K562 (cell line): ENCODE data around the gene ZNF692. TPM values are rescaled to one million over a fixed set of nuclear protein-coding genes. Genes with fewer than 3 reads are reported as not detected.
A peak's percentile ranks its signal among the peaks of the same experiment; 100 is the strongest.

Source experiments
- CCAR2 ChIP-seq: fragments of 200-400 bp; formaldehyde crosslinking; IDR thresholded peaks from 2 replicates; pipeline ENCODE4 v1.6.1; 2017; ENCODE audit warnings: mild to moderate bottlenecking, low read depth, low read length
- CHD4 ChIP-seq: fragments of 200-600 bp; sonication (generic); IDR thresholded peaks from 3 replicates; pipeline ENCODE4 v1.6.1; 2012; ENCODE audit warnings: low read depth, mild to moderate bottlenecking, mixed read lengths, low read length, inconsistent platforms; ENCODE audit not compliant: insufficient read depth, insufficient replicate concordance, poor library complexity, severe bottlenecking
- EWSR1 ChIP-seq: fragments of 450-650 bp; IDR thresholded peaks from 2 replicates; pipeline ENCODE4 v1.6.1; 2018; ENCODE audit warnings: borderline replicate concordance, mild to moderate bottlenecking, low read depth, moderate library complexity; ENCODE audit not compliant: partially characterized antibody
- ILK ChIP-seq: fragments of 450-650 bp; IDR thresholded peaks from 2 replicates; pipeline ENCODE4 v1.6.1; 2016; ENCODE audit warnings: missing genetic modification characterization, low read depth, mild to moderate bottlenecking, missing compliant biosample characterization, moderate library complexity, borderline replicate concordance
- KDM5B ChIP-seq: fragments of 200-600 bp; sonication (generic); IDR thresholded peaks from 2 replicates; pipeline ENCODE4 v1.6.1; 2012; ENCODE audit warnings: low read depth, mild to moderate bottlenecking, moderate library complexity, low read length, control low read depth, inconsistent platforms; ENCODE audit not compliant: insufficient replicate concordance
- OTX1 ChIP-seq: fragments of 450-650 bp; formaldehyde crosslinking; IDR thresholded peaks from 2 replicates; pipeline ENCODE4 v1.4.0; 2022; ENCODE audit warnings: mild to moderate bottlenecking
- PRMT5 ChIP-seq: sonication (generic); formaldehyde crosslinking; IDR thresholded peaks from 2 replicates; pipeline ENCODE4 v1.5.0; 2020; ENCODE audit warnings: missing genetic modification reagents
- SAFB2 ChIP-seq: fragments of 200-400 bp; formaldehyde crosslinking; IDR thresholded peaks from 2 replicates; pipeline ENCODE4 v1.6.1; 2018; ENCODE audit warnings: borderline replicate concordance, low read length, low read depth, moderate library complexity; ENCODE audit not compliant: severe bottlenecking
- SNIP1 ChIP-seq: fragments of 450-650 bp; IDR thresholded peaks from 2 replicates; pipeline ENCODE4 v1.7.1; 2017; ENCODE audit warnings: low read depth, mild to moderate bottlenecking
- TEAD2 ChIP-seq: fragments of 450-650 bp; IDR thresholded peaks from 2 replicates; pipeline ENCODE4 v1.6.1; 2016; ENCODE audit warnings: missing genetic modification characterization, control low read depth, missing compliant biosample characterization
- ZNF253 ChIP-seq: fragments of 250-450 bp; sonication (Bioruptor Pico); conservative IDR thresholded peaks from 2 replicates; pipeline ENCODE4 v1.6.1; 2021; ENCODE audit warnings: mild to moderate bottlenecking
- ZNF668 ChIP-seq: fragments of 250-450 bp; sonication (Bioruptor Pico); IDR thresholded peaks from 2 replicates; pipeline ENCODE4 v1.8.0; 2022; ENCODE audit warnings: mild to moderate bottlenecking, inconsistent platforms
- ZNF780A ChIP-seq: fragments of 250-450 bp; sonication (Bioruptor Pico); IDR thresholded peaks from 2 replicates; pipeline ENCODE4 v1.5.0; 2021; ENCODE audit warnings: mild to moderate bottlenecking
- polyA plus RNA-seq, 8 experiments: library from polyadenylated mRNA; depleted of rRNA in 4 of 8; stranded (reverse) in 5 of 8; unstranded in 3 of 8; fragments of >200 nt; fragmentation: Nextera tagmentation in 2 of 8; fragmentation: Illumina TruSeq in 1 of 8; extraction: Ambion mirVana in 2 of 8; extraction: Trizol in 1 of 8; gene quantifications; 2 replicates each; pipeline versions ENCODE4 v1.2.1 to v1.2.3, GENCODE V29; 2011 to 2014; ENCODE audit warnings: inconsistent platforms in 1 of 8, missing spikeins in 1 of 8
- total RNA-seq, 7 experiments: library from RNA; depleted of rRNA in 6 of 7; stranded (reverse); fragments of >200 nt in 6 of 7; fragmentation: Illumina TruSeq in 2 of 7; extraction: Trizol in 2 of 7; gene quantifications; 2 replicates each; pipeline versions ENCODE4 v1.2.1 to v1.2.3, GENCODE V29; 2011 to 2021; ENCODE audit warnings: low replicate concordance in 1 of 7
- TF ChIP-seq, protein P1 (sequence below): sonication (generic); formaldehyde crosslinking; IDR thresholded peaks from 2 replicates; pipeline ENCODE4 v1.8.0; 2022; ENCODE audit warnings: missing genetic modification reagents, mild to moderate bottlenecking, moderate library complexity, borderline replicate concordance
- TF ChIP-seq, protein P2 (sequence below): sonication (generic); formaldehyde crosslinking; IDR thresholded peaks from 2 replicates; pipeline ENCODE4 v1.9.0; 2022; ENCODE audit warnings: mild to moderate bottlenecking, missing genetic modification reagents
- TF ChIP-seq, protein P3 (sequence below): fragments of 450-650 bp; IDR thresholded peaks from 2 replicates; pipeline ENCODE4 v1.6.1; 2014; ENCODE audit warnings: low read depth, mild to moderate bottlenecking, moderate library complexity, borderline replicate concordance
- TF ChIP-seq, protein P4 (sequence below): sonication (generic); formaldehyde crosslinking; IDR thresholded peaks from 2 replicates; pipeline ENCODE4 v1.8.0; 2022; ENCODE audit warnings: mild to moderate bottlenecking, missing genetic modification reagents
- TF ChIP-seq, protein P5 (sequence below): IDR thresholded peaks from 2 replicates; pipeline ENCODE4 v1.6.1; 2011; ENCODE audit not compliant: insufficient read length; ENCODE audit errors: extremely low read depth

Gene ZNF692
- total and polyA plus RNA-seq, 9 of the 15 experiments (the other 6 are each of a cell fraction or from before 2014, with no cell fraction given): 8.4 to 143 (median 55.9) TPM

DNA sequence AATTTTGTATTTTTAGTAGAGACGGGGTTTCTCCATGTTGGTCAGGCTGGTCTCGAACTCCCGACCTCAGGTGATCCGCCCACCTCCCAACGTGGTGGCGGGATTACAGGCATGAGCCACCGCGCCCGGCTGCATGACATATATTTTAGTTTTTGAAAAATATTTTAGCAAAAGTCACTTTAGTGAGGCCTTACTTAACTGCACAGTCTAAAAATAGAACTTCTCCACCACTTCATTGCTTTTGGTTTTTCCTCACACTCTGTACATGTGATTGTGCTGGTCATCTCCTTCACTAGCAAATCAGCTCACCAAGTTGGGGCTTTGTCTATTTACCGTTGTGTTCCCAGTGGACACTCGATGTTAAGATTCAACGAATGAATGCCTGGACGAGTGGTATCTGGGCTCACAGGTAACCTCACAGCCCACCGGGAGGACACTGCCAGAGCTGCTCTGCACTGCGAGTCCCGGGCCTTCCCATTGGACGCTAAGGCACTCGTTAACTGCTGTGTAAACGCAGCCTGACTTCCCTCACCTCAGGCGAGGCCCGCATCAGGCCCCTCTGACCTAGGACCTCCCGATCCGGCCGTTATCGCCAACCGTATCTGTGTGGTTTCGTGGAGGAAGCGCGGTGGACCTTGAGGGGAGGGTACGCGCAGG is 14.0 kb upstream of the ZNF692 start (continued):
- TF ChIP-seq, protein P1, sequence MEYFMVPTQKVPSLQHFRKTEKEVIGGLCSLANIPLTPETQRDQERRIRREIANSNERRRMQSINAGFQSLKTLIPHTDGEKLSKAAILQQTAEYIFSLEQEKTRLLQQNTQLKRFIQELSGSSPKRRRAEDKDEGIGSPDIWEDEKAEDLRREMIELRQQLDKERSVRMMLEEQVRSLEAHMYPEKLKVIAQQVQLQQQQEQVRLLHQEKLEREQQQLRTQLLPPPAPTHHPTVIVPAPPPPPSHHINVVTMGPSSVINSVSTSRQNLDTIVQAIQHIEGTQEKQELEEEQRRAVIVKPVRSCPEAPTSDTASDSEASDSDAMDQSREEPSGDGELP (CRISPR knock-in tag): no peak; the same call in 1 of the 2 replicates
- TF ChIP-seq KDM5B: peak; percentile 42
- TF ChIP-seq CCAR2: no peak
- no peak for TF ChIP-seq OTX1 (CRISPR knock-in tag)
- TF ChIP-seq, protein P2, sequence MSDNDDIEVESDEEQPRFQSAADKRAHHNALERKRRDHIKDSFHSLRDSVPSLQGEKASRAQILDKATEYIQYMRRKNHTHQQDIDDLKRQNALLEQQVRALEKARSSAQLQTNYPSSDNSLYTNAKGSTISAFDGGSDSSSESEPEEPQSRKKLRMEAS (CRISPR knock-in tag): peak; percentile 61; the same call in 1 of the 2 replicates
- TF ChIP-seq ZNF253 (CRISPR knock-in tag): no peak
- no peak for TF ChIP-seq ZNF668
- TF ChIP-seq, protein P3, sequence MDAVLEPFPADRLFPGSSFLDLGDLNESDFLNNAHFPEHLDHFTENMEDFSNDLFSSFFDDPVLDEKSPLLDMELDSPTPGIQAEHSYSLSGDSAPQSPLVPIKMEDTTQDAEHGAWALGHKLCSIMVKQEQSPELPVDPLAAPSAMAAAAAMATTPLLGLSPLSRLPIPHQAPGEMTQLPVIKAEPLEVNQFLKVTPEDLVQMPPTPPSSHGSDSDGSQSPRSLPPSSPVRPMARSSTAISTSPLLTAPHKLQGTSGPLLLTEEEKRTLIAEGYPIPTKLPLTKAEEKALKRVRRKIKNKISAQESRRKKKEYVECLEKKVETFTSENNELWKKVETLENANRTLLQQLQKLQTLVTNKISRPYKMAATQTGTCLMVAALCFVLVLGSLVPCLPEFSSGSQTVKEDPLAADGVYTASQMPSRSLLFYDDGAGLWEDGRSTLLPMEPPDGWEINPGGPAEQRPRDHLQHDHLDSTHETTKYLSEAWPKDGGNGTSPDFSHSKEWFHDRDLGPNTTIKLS: no peak
- TF ChIP-seq EWSR1: no peak
- no peak for TF ChIP-seq SNIP1
- no peak for TF ChIP-seq TEAD2 (tag)
- TF ChIP-seq, protein P4, sequence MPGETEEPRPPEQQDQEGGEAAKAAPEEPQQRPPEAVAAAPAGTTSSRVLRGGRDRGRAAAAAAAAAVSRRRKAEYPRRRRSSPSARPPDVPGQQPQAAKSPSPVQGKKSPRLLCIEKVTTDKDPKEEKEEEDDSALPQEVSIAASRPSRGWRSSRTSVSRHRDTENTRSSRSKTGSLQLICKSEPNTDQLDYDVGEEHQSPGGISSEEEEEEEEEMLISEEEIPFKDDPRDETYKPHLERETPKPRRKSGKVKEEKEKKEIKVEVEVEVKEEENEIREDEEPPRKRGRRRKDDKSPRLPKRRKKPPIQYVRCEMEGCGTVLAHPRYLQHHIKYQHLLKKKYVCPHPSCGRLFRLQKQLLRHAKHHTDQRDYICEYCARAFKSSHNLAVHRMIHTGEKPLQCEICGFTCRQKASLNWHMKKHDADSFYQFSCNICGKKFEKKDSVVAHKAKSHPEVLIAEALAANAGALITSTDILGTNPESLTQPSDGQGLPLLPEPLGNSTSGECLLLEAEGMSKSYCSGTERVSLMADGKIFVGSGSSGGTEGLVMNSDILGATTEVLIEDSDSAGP (CRISPR knock-in tag): 0 out of 2 replicates have a peak, but pooled peaks have one; percentile 42
- no peak for TF ChIP-seq ILK (tag)
- TF ChIP-seq, protein P5, sequence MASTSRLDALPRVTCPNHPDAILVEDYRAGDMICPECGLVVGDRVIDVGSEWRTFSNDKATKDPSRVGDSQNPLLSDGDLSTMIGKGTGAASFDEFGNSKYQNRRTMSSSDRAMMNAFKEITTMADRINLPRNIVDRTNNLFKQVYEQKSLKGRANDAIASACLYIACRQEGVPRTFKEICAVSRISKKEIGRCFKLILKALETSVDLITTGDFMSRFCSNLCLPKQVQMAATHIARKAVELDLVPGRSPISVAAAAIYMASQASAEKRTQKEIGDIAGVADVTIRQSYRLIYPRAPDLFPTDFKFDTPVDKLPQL: no peak
- no peak for TF ChIP-seq ZNF780A (CRISPR knock-in tag)
- no peak for TF ChIP-seq SAFB2
- TF ChIP-seq CHD4: no peak
- TF ChIP-seq PRMT5 (CRISPR knock-in tag): no peak
